CD14-positive monocyte (primary cell): ENCODE measurements around the gene LGI2. TPM values are rescaled to one million over a fixed set of nuclear protein-coding genes. Genes with fewer than 3 reads are reported as not detected.

Source experiments
- DNase-seq, 3 donors: peaks; one replicate each; pipeline ENCODE4 v3.0.0-alpha.2; 2011 to 2022
- H2AFZ ChIP-seq: 2 replicates; pipeline ENCODE4 v1.6.0; 2012; ENCODE audit warnings: mild to moderate bottlenecking, low read depth, low read length, inconsistent platforms; ENCODE audit not compliant: insufficient read depth, poor library complexity, severe bottlenecking
- H3K27ac ChIP-seq, 2 donors: 1 replicate in 1 of 2; 2 replicates in 1 of 2; pipeline ENCODE4 v1.5.1; 2012 to 2013; ENCODE audit warnings: low read length in 2 of 2, control low read depth in 1 of 2, inconsistent platforms in 1 of 2, low read depth in 1 of 2, mild to moderate bottlenecking in 1 of 2
- H3K27me3 ChIP-seq, 2 donors: one replicate each; pipeline versions ENCODE4 v1.6.0 to v1.6.1; 2011 to 2013; ENCODE audit warnings: low read length in 2 of 2; ENCODE audit not compliant: control insufficient read depth in 2 of 2, insufficient read depth in 2 of 2
- H3K36me3 ChIP-seq, 2 donors: replicated peaks in 1 of 2; 1 replicate in 1 of 2; 2 replicates in 1 of 2; pipeline versions ENCODE4 v1.5.1 to v1.6.1; 2012 to 2013; ENCODE audit warnings: low read length in 2 of 2, control low read depth in 1 of 2, inconsistent platforms in 1 of 2, mild to moderate bottlenecking in 1 of 2; ENCODE audit not compliant: insufficient read depth in 2 of 2, control insufficient read depth in 1 of 2
- H3K4me1 ChIP-seq, 2 donors: 1 replicate in 1 of 2; 2 replicates in 1 of 2; pipeline versions ENCODE4 v1.5.1 to v1.6.1; 2012 to 2013; ENCODE audit warnings: low read length in 2 of 2, control low read depth in 1 of 2, inconsistent platforms in 1 of 2, mild to moderate bottlenecking in 1 of 2, moderate library complexity in 1 of 2; ENCODE audit not compliant: insufficient read depth in 2 of 2, control insufficient read depth in 1 of 2
- H3K4me2 ChIP-seq: replicated peaks from 2 replicates; pipeline ENCODE3; 2012; ENCODE audit warnings: low read length, moderate library complexity, mild to moderate bottlenecking; ENCODE audit not compliant: poor library complexity, severe bottlenecking; ENCODE audit errors: extremely low read depth
- H3K4me3 ChIP-seq, 3 experiments: fragments of 200-600 bp in 1 of 3; sonication (generic) in 1 of 3; replicated peaks in 1 of 3; 1 replicate in 2 of 3; 2 replicates in 1 of 3; pipeline ENCODE4 v1.5.1; 2011 to 2013; ENCODE audit warnings: low read length in 3 of 3, mild to moderate bottlenecking in 3 of 3, control low read depth in 2 of 3, low read depth in 2 of 3, inconsistent platforms in 1 of 3, moderate library complexity in 1 of 3
- H3K79me2 ChIP-seq: 2 replicates; pipeline ENCODE4 v1.6.0; 2012; ENCODE audit warnings: mild to moderate bottlenecking, control low read depth, inconsistent platforms, low read length, moderate library complexity; ENCODE audit not compliant: insufficient read depth
- H3K9ac ChIP-seq: 2 replicates; pipeline ENCODE4 v1.6.0; 2017; ENCODE audit warnings: low read length, mild to moderate bottlenecking; ENCODE audit not compliant: insufficient read depth, poor library complexity, severe bottlenecking
- H3K9me3 ChIP-seq, 2 donors: replicated peaks in 1 of 2; 1 replicate in 1 of 2; 2 replicates in 1 of 2; pipeline versions ENCODE4 v1.5.1 to v1.6.1; 2012 to 2013; ENCODE audit warnings: low read length in 2 of 2, control low read depth in 1 of 2; ENCODE audit not compliant: control insufficient read depth in 1 of 2, insufficient read depth in 1 of 2
- H4K20me1 ChIP-seq: 2 replicates; pipeline ENCODE4 v1.6.0; 2012; ENCODE audit warnings: mild to moderate bottlenecking, low read length, control low read depth, moderate library complexity; ENCODE audit not compliant: insufficient read depth
- H3K27ac Mint-ChIP-seq, 7 donors: one replicate each; pipeline ENCODE4 v1.8.0; 2020; ENCODE audit warnings: mild to moderate bottlenecking in 7 of 7, mixed read lengths in 7 of 7, moderate library complexity in 6 of 7, inconsistent platforms in 2 of 7
- H3K27me3 Mint-ChIP-seq, 3 donors: one replicate each; pipeline ENCODE4 v1.8.0; 2021 to 2022; ENCODE audit warnings: low read depth in 3 of 3, mild to moderate bottlenecking in 3 of 3, mixed read lengths in 3 of 3, moderate library complexity in 3 of 3, inconsistent platforms in 1 of 3
- H3K36me3 Mint-ChIP-seq, 2 donors: one replicate each; pipeline ENCODE4 v1.8.0; 2020; ENCODE audit warnings: mixed read lengths in 2 of 2, inconsistent platforms in 1 of 2, mild to moderate bottlenecking in 1 of 2
- H3K4me1 Mint-ChIP-seq: one replicate; pipeline ENCODE4 v1.8.0; 2020; ENCODE audit warnings: mild to moderate bottlenecking, mixed read lengths
- H3K4me3 Mint-ChIP-seq, 2 donors: one replicate each; pipeline ENCODE4 v1.8.0; 2020; ENCODE audit warnings: mild to moderate bottlenecking in 2 of 2, mixed read lengths in 2 of 2, moderate library complexity in 1 of 2
- H3K9me3 Mint-ChIP-seq, 7 donors: one replicate each; pipeline ENCODE4 v1.8.0; 2020 to 2022; ENCODE audit warnings: mixed read lengths in 7 of 7, mild to moderate bottlenecking in 6 of 7, moderate library complexity in 6 of 7, inconsistent platforms in 2 of 7
- CTCF ChIP-seq: fragments of 200-600 bp; IDR thresholded peaks from one replicate; pipeline ENCODE4 v1.8.0; 2022; ENCODE audit warnings: antibody characterized with exemption, mild to moderate bottlenecking
- WGBS: methylation state at CpG from one replicate; pipeline ENCODE4 v1.1.5; 2013; ENCODE audit warnings: missing lambda C conversion rate; ENCODE audit not compliant: insufficient coverage; 5-methylcytosine and 5-hydroxymethylcytosine counted together
- intact Hi-C, 2 donors: fragments of 100-400 bp; cut with micrococcal nuclease; formaldehyde crosslinking; loops; one replicate each; pipeline versions ENCODE4 v1.15.0 to v1.15.1; 2023
- polyA plus RNA-seq, 3 donors: library from polyadenylated mRNA; depleted of rRNA in 1 of 3; unstranded in 2 of 3; stranded (reverse) in 1 of 3; fragments of 300-500 nt in 2 of 3; fragments of >200 nt in 1 of 3; fragmentation: Illumina TruSeq in 2 of 3; gene quantifications; 1 replicate in 2 of 3; 2 replicates in 1 of 3; pipeline ENCODE4 v1.2.3, GENCODE V29; 2012 to 2021

The LGI2 gene
- polyA plus RNA-seq, 3 donors = 0.30 to 0.33 TPM; not detected in 1

DNA sequence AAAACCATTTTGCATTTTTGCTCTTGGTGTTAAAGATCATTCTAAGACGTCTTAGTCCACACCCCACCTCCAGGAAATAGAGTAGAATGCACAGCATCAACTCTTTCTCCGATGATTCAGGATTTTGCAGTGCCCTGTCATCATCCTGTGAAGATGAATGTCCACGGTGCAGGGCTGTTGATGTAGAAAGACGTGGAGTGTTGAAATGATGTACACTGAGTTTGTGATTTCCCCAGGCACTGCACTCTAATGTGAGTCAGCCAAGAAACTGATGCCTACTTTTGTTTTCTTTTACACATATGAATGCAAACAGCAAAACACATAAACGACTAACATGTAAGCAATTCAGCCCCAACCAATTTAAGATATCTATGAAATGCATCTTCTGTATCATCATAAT is 10.5 kb downstream of the LGI2 start:
- Mint-ChIP-seq H3K9me3 (peaks cover 0 to 2% (median 0%) of the 10 kb centered on the region in 7 donors), H3K27ac (no peak overlapping the region), H3K4me1 (peaks cover 2% of the 10 kb centered on the region), H3K4me3 (no peak overlapping the region), H3K27me3 (peaks cover 0 to 21% (median 9%) of the 10 kb centered on the region in 3 donors), H3K36me3 (no peaks in the 10 kb centered on the region)
- Histone ChIP-seq H2AFZ (no peak overlapping the region), H3K9me3 (no peaks in the 10 kb centered on the region), H3K79me2 (no peaks in the 10 kb centered on the region), H3K4me3 (no peak overlapping the region), H3K36me3 (no peaks in the 10 kb centered on the region), H3K27me3 (peaks cover 5 to 6% of the 10 kb centered on the region in 2 donors), H4K20me1 (no peaks in the 10 kb centered on the region), H3K4me1 (peaks cover 2 to 3% of the 10 kb centered on the region in 2 donors), H3K27ac (no peak overlapping the region), H3K9ac (no peak overlapping the region), H3K4me2 (no peak overlapping the region)
- intact Hi-C loops = no loop called here
- peak in 2 of 3 donors; percentile 24 to 41 for DNase-seq
- no peak for TF ChIP-seq CTCF
- WGBS = 33% methylated on average over 1 of the region's 5 CpGs

DNA sequence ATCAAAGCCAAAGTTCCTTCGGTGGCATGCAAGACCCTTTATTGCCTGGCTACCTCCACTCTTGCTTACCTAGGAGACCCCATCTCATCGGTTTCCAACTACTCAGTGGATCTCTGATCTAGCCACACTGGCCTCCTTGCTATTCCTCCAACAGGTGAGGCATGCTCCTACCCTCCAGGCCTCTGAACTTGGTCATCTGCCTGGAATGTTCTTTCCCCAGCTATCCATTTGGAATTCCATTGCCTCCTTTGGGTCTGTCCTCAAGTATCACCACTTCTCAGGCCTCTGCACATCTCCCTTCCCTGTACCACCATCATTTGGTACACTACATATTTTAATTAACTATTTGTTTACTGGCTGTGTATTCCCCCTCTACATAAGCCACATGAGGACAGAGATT is 11.2 kb downstream of the LGI2 start:
- DNase-seq = no peak
- Histone ChIP-seq H4K20me1 (no peaks in the 10 kb centered on the region), H3K9ac (no peak overlapping the region), H3K79me2 (no peaks in the 10 kb centered on the region), H3K9me3 (no peaks in the 10 kb centered on the region), H3K4me1 (peaks cover 9 to 10% of the 10 kb centered on the region in 2 donors), H2AFZ (no peak overlapping the region), H3K4me3 (no peak overlapping the region), H3K27ac (no peak overlapping the region), H3K4me2 (no peak overlapping the region), H3K36me3 (no peaks in the 10 kb centered on the region), H3K27me3 (peaks cover 5 to 6% of the 10 kb centered on the region in 2 donors)
- intact Hi-C loops = no loop called here
- Mint-ChIP-seq H3K27ac (no peak overlapping the region), H3K36me3 (no peaks in the 10 kb centered on the region), H3K9me3 (peaks cover 0 to 2% (median 0%) of the 10 kb centered on the region in 7 donors), H3K27me3 (peaks cover 0 to 21% (median 9%) of the 10 kb centered on the region in 3 donors), H3K4me3 (no peak overlapping the region), H3K4me1 (peaks cover 9% of the 10 kb centered on the region)
- no peak for TF ChIP-seq CTCF
- WGBS = 90% methylated on average over 2 of the region's 2 CpGs
